GM23338 (cell line): ENCODE results near the gene SCN3A. TPM values are rescaled to one million over a fixed set of nuclear protein-coding genes. Genes with fewer than 3 reads are reported as not detected.

ENCODE experiments used
- ATAC-seq: fragments of 200-7000 bp; cut with Tn5 transposase; 3 replicates; pipeline ENCODE4 v1.9.1; 2020
- DNase-seq: peaks from one replicate; pipeline ENCODE4 v3.0.0-alpha.2; 2015; ENCODE audit warnings: low spot score
- H2AFZ ChIP-seq: fragments of 200-600 bp; sonication (generic); 2 replicates; pipeline ENCODE4 v1.8.0; 2016; ENCODE audit warnings: antibody characterized with exemption, mild to moderate bottlenecking, moderate library complexity
- H3F3A ChIP-seq: fragments of 200-600 bp; sonication (generic); replicated peaks from 2 replicates; pipeline ENCODE4 v1.8.0; 2017; ENCODE audit warnings: antibody characterized with exemption, mixed run types, low read depth
- H3K27ac ChIP-seq: fragments of 200-600 bp; sonication (generic); 2 replicates; pipeline ENCODE4 v1.6.1; 2016; ENCODE audit warnings: low read depth
- H3K27me3 ChIP-seq: fragments of 200-600 bp; sonication (generic); 2 replicates; pipeline ENCODE4 v1.8.0; 2016; ENCODE audit warnings: mild to moderate bottlenecking, mixed run types, moderate library complexity; ENCODE audit not compliant: insufficient read depth
- H3K36me3 ChIP-seq: fragments of 200-600 bp; sonication (generic); 2 replicates; pipeline ENCODE4 v1.8.0; 2016; ENCODE audit warnings: mild to moderate bottlenecking; ENCODE audit not compliant: insufficient read depth
- H3K4me1 ChIP-seq: fragments of 200-600 bp; sonication (generic); 2 replicates; pipeline ENCODE4 v1.8.0; 2016; ENCODE audit warnings: mild to moderate bottlenecking, moderate library complexity; ENCODE audit not compliant: insufficient read depth
- H3K4me2 ChIP-seq: fragments of 200-600 bp; sonication (generic); 2 replicates; pipeline ENCODE4 v1.7.1; 2017; ENCODE audit warnings: mixed run types
- H3K4me3 ChIP-seq: fragments of 200-600 bp; sonication (generic); 2 replicates; pipeline ENCODE4 v1.6.1; 2016; ENCODE audit warnings: mixed run types
- H3K79me2 ChIP-seq: fragments of 200-600 bp; sonication (generic); replicated peaks from 2 replicates; pipeline ENCODE4 v1.8.0; 2017; ENCODE audit warnings: mild to moderate bottlenecking; ENCODE audit not compliant: insufficient read depth
- H3K9me2 ChIP-seq: fragments of 200-600 bp; sonication (generic); 2 replicates; pipeline ENCODE4 v1.8.0; 2017; ENCODE audit not compliant: insufficient read depth
- H4K20me1 ChIP-seq: fragments of 200-600 bp; sonication (generic); replicated peaks from 2 replicates; pipeline ENCODE4 v1.8.0; 2017; ENCODE audit warnings: mild to moderate bottlenecking; ENCODE audit not compliant: insufficient read depth
- H3K27ac Mint-ChIP-seq: 2 replicates; pipeline ENCODE4 v1.8.0; 2020; ENCODE audit warnings: inconsistent platforms, mild to moderate bottlenecking, moderate library complexity, mixed read lengths
- H3K27me3 Mint-ChIP-seq: 3 replicates; pipeline ENCODE4 v1.8.0; 2022; ENCODE audit warnings: low read depth, mild to moderate bottlenecking, moderate library complexity, mixed read lengths, inconsistent platforms; ENCODE audit not compliant: insufficient read depth, poor library complexity
- H3K36me3 Mint-ChIP-seq: 3 replicates; pipeline ENCODE4 v1.8.0; 2021; ENCODE audit warnings: low read depth, mild to moderate bottlenecking, inconsistent platforms, moderate library complexity, mixed read lengths
- H3K4me1 Mint-ChIP-seq: 3 replicates; pipeline ENCODE4 v1.8.0; 2020; ENCODE audit warnings: mild to moderate bottlenecking, inconsistent platforms, mixed read lengths
- H3K4me3 Mint-ChIP-seq: 3 replicates; pipeline ENCODE4 v1.8.0; 2021; ENCODE audit warnings: moderate library complexity, mild to moderate bottlenecking, inconsistent platforms, mixed read lengths
- H3K9me3 Mint-ChIP-seq: 3 replicates; pipeline ENCODE4 v1.8.0; 2020; ENCODE audit warnings: moderate library complexity, mild to moderate bottlenecking, inconsistent platforms, mixed read lengths
- CREB1 ChIP-seq: fragments of 250-450 bp; sonication (Bioruptor Pico); IDR thresholded peaks from 2 replicates; pipeline ENCODE4 v1.5.0; 2020; ENCODE audit warnings: low read depth, mild to moderate bottlenecking, moderate library complexity
- CTCF ChIP-seq, 2 experiments: fragments of 200-600 bp in 1 of 2; sonication (generic) in 1 of 2; conservative IDR thresholded peaks; 2 replicates each; pipeline versions ENCODE4 v1.5.1 to v1.6.1; 2016 to 2017; ENCODE audit warnings: antibody characterized with exemption in 2 of 2, low read depth in 2 of 2, mild to moderate bottlenecking in 2 of 2, moderate library complexity in 1 of 2
- EZH2 ChIP-seq: fragments of 200-600 bp; sonication (generic); IDR thresholded peaks from one replicate; pipeline ENCODE4 v1.8.0; 2017; ENCODE audit warnings: antibody characterized with exemption, mild to moderate bottlenecking, low read depth; ENCODE audit not compliant: unreplicated experiment
- EZH2phosphoT487 ChIP-seq: fragments of 200-600 bp; sonication (generic); IDR thresholded peaks from one replicate; pipeline ENCODE4 v1.8.1; 2018; ENCODE audit warnings: antibody characterized with exemption; ENCODE audit not compliant: unreplicated experiment
- JUNB ChIP-seq: IDR thresholded peaks from one replicate; pipeline ENCODE4 v1.6.1; 2016; ENCODE audit warnings: antibody characterized with exemption; ENCODE audit not compliant: unreplicated experiment
- NANOG ChIP-seq: IDR thresholded peaks from 2 replicates; pipeline ENCODE4 v1.6.1; 2016; ENCODE audit warnings: antibody characterized with exemption, borderline replicate concordance
- POLR2AphosphoS5 ChIP-seq: IDR thresholded peaks from 2 replicates; pipeline ENCODE4 v1.6.1; 2016; ENCODE audit warnings: antibody characterized with exemption, low read depth
- STAT1 ChIP-seq: IDR thresholded peaks from one replicate; pipeline ENCODE4 v1.6.1; 2016; ENCODE audit warnings: antibody characterized with exemption; ENCODE audit not compliant: unreplicated experiment
- ZNF114 ChIP-seq: fragments of 250-450 bp; sonication (Bioruptor Pico); IDR thresholded peaks from 2 replicates; pipeline ENCODE4 v1.5.0; 2020; ENCODE audit warnings: mild to moderate bottlenecking, moderate library complexity
- ZNF331 ChIP-seq: fragments of 250-450 bp; sonication (Bioruptor Pico); IDR thresholded peaks from 2 replicates; pipeline ENCODE4 v1.5.0; 2020; ENCODE audit warnings: low read depth, mild to moderate bottlenecking, moderate library complexity
- polyA plus RNA-seq: library from polyadenylated mRNA; unstranded; fragments of >200 nt; fragmentation: Nextera tagmentation; extraction: Ambion mirVana; gene quantifications from 2 replicates; pipeline ENCODE4 v1.2.1, GENCODE V29; 2016
- total RNA-seq: library from RNA; depleted of rRNA; stranded (reverse); fragments of >200 nt; shearing (Covaris generic); gene quantifications from 2 replicates; pipeline ENCODE4 v1.2.3, GENCODE V29; 2014
- TF ChIP-seq, protein P1 (sequence below): IDR thresholded peaks from one replicate; pipeline ENCODE4 v1.6.1; 2018; ENCODE audit warnings: antibody characterized with exemption; ENCODE audit not compliant: unreplicated experiment
- TF ChIP-seq, protein P2 (sequence below): fragments of 250-450 bp; sonication (Bioruptor Pico); IDR thresholded peaks from 2 replicates; pipeline ENCODE4 v1.5.0; 2020; ENCODE audit warnings: mild to moderate bottlenecking, moderate library complexity

The SCN3A gene
- total and polyA plus RNA-seq, 2 experiments from 2014 or later: 0.66 TPM; not detected in 1

- H3F3A ChIP-seq: no peaks in the 10 kb centered on the region
- H3K79me2 ChIP-seq: no peaks in the 10 kb centered on the region
- H3K4me3 Mint-ChIP-seq: no peak overlapping the region
- no peaks in the 10 kb centered on the region for H3K9me3 Mint-ChIP-seq
- TF ChIP-seq NANOG: no peak
- no peak for TF ChIP-seq POLR2AphosphoS5
- TF ChIP-seq EZH2phosphoT487: no peak
- no peak for TF ChIP-seq ZNF331
- TF ChIP-seq JUNB: no peak
- no peak for TF ChIP-seq STAT1
- TF ChIP-seq CREB1 (CRISPR knock-in tag): no peak
- TF ChIP-seq EZH2: no peak
- TF ChIP-seq, protein P1, sequence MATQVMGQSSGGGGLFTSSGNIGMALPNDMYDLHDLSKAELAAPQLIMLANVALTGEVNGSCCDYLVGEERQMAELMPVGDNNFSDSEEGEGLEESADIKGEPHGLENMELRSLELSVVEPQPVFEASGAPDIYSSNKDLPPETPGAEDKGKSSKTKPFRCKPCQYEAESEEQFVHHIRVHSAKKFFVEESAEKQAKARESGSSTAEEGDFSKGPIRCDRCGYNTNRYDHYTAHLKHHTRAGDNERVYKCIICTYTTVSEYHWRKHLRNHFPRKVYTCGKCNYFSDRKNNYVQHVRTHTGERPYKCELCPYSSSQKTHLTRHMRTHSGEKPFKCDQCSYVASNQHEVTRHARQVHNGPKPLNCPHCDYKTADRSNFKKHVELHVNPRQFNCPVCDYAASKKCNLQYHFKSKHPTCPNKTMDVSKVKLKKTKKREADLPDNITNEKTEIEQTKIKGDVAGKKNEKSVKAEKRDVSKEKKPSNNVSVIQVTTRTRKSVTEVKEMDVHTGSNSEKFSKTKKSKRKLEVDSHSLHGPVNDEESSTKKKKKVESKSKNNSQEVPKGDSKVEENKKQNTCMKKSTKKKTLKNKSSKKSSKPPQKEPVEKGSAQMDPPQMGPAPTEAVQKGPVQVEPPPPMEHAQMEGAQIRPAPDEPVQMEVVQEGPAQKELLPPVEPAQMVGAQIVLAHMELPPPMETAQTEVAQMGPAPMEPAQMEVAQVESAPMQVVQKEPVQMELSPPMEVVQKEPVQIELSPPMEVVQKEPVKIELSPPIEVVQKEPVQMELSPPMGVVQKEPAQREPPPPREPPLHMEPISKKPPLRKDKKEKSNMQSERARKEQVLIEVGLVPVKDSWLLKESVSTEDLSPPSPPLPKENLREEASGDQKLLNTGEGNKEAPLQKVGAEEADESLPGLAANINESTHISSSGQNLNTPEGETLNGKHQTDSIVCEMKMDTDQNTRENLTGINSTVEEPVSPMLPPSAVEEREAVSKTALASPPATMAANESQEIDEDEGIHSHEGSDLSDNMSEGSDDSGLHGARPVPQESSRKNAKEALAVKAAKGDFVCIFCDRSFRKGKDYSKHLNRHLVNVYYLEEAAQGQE: no peak
- TF ChIP-seq, protein P2, sequence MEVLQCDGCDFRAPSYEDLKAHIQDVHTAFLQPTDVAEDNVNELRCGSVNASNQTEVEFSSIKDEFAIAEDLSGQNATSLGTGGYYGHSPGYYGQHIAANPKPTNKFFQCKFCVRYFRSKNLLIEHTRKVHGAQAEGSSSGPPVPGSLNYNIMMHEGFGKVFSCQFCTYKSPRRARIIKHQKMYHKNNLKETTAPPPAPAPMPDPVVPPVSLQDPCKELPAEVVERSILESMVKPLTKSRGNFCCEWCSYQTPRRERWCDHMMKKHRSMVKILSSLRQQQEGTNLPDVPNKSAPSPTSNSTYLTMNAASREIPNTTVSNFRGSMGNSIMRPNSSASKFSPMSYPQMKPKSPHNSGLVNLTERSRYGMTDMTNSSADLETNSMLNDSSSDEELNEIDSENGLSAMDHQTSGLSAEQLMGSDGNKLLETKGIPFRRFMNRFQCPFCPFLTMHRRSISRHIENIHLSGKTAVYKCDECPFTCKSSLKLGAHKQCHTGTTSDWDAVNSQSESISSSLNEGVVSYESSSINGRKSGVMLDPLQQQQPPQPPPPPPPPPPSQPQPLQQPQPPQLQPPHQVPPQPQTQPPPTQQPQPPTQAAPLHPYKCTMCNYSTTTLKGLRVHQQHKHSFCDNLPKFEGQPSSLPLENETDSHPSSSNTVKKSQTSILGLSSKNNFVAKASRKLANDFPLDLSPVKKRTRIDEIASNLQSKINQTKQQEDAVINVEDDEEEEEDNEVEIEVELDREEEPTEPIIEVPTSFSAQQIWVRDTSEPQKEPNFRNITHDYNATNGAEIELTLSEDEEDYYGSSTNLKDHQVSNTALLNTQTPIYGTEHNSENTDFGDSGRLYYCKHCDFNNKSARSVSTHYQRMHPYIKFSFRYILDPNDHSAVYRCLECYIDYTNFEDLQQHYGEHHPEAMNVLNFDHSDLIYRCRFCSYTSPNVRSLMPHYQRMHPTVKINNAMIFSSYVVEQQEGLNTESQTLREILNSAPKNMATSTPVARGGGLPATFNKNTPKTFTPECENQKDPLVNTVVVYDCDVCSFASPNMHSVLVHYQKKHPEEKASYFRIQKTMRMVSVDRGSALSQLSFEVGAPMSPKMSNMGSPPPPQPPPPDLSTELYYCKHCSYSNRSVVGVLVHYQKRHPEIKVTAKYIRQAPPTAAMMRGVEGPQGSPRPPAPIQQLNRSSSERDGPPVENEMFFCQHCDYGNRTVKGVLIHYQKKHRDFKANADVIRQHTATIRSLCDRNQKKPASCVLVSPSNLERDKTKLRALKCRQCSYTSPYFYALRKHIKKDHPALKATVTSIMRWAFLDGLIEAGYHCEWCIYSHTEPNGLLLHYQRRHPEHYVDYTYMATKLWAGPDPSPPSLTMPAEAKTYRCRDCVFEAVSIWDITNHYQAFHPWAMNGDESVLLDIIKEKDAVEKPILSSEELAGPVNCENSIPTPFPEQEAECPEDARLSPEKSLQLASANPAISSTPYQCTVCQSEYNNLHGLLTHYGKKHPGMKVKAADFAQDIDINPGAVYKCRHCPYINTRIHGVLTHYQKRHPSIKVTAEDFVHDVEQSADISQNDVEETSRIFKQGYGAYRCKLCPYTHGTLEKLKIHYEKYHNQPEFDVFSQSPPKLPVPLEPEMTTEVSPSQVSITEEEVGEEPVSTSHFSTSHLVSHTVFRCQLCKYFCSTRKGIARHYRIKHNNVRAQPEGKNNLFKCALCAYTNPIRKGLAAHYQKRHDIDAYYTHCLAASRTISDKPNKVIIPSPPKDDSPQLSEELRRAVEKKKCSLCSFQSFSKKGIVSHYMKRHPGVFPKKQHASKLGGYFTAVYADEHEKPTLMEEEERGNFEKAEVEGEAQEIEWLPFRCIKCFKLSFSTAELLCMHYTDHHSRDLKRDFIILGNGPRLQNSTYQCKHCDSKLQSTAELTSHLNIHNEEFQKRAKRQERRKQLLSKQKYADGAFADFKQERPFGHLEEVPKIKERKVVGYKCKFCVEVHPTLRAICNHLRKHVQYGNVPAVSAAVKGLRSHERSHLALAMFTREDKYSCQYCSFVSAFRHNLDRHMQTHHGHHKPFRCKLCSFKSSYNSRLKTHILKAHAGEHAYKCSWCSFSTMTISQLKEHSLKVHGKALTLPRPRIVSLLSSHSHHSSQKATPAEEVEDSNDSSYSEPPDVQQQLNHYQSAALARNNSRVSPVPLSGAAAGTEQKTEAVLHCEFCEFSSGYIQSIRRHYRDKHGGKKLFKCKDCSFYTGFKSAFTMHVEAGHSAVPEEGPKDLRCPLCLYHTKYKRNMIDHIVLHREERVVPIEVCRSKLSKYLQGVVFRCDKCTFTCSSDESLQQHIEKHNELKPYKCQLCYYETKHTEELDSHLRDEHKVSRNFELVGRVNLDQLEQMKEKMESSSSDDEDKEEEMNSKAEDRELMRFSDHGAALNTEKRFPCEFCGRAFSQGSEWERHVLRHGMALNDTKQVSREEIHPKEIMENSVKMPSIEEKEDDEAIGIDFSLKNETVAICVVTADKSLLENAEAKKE (CRISPR knock-in tag): no peak
- no peak for TF ChIP-seq CTCF (conservative IDR thresholded peaks at IDR 0.05; ENCODE audit: low read depth in 2 of 2)
- no peak for TF ChIP-seq ZNF114 (CRISPR knock-in tag)
- H3K4me2 ChIP-seq: no peak overlapping the region
- H3K27ac Mint-ChIP-seq: no peak overlapping the region
- H2AFZ ChIP-seq: no peak overlapping the region
- no peaks in the 10 kb centered on the region for H3K27me3 Mint-ChIP-seq
- peaks cover 7% of the 10 kb centered on the region for H3K4me1 Mint-ChIP-seq
- no peak for ATAC-seq
- no peaks in the 10 kb centered on the region for H3K36me3 Mint-ChIP-seq
- H3K27me3 ChIP-seq: no peaks in the 10 kb centered on the region
- no peaks in the 10 kb centered on the region for H3K9me2 ChIP-seq
- no peak for DNase-seq
- H3K36me3 ChIP-seq: no peaks in the 10 kb centered on the region
- H3K4me1 ChIP-seq: peaks cover 8% of the 10 kb centered on the region
- H4K20me1 ChIP-seq: no peaks in the 10 kb centered on the region
- no peak overlapping the region for H3K27ac ChIP-seq
- no peak overlapping the region for H3K4me3 ChIP-seq
Measured at GRCh38 chr2:165109915-165110314, 93.9 kb downstream of the SCN3A start.
